ENCODE measurements around the gene SPACDR. TPM values are rescaled to one million over a fixed set of nuclear protein-coding genes. Genes with fewer than 3 reads are reported as not detected.

SPACDR gene, protein sequence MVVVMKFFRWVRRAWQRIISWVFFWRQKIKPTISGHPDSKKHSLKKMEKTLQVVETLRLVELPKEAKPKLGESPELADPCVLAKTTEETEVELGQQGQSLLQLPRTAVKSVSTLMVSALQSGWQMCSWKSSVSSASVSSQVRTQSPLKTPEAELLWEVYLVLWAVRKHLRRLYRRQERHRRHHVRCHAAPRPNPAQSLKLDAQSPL
- total RNA-seq (ENCODE audit: low replicate concordance), result 1.4 and 2.8 TPM in 2 replicates
- long read RNA-seq, result 0 reads

DNA sequence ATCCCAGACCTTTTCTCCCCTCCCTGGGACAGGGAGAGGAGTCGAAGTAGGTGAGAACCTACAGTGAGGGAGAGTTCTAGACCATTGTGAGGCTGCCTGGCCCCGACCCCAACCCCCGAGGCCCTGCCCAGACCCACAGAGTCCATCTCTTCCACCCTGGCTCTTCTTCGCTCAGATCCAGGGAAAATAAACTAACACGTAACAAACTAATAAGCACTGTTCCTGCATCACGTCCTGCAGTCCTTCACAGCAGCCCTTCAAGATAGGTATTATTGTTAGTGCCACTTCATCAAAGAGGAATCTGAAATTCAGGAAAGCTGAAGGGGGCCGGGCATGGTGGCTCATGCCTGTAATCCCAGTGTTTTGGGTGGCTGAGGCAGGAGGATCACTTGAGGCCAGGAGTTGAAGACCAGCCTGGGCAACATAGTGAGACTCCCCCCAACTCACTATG is at the start of gene SPACDR:
TSS of gene SPACDR (minus strand) at position 51 of the 451 bp plus-strand sequence. CDS start 235 bp downstream, outside the sequence.
- TF ChIP-seq, protein P1, sequence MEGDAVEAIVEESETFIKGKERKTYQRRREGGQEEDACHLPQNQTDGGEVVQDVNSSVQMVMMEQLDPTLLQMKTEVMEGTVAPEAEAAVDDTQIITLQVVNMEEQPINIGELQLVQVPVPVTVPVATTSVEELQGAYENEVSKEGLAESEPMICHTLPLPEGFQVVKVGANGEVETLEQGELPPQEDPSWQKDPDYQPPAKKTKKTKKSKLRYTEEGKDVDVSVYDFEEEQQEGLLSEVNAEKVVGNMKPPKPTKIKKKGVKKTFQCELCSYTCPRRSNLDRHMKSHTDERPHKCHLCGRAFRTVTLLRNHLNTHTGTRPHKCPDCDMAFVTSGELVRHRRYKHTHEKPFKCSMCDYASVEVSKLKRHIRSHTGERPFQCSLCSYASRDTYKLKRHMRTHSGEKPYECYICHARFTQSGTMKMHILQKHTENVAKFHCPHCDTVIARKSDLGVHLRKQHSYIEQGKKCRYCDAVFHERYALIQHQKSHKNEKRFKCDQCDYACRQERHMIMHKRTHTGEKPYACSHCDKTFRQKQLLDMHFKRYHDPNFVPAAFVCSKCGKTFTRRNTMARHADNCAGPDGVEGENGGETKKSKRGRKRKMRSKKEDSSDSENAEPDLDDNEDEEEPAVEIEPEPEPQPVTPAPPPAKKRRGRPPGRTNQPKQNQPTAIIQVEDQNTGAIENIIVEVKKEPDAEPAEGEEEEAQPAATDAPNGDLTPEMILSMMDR (conservative IDR thresholded peaks at IDR 0.05), result no peak
- no peaks in the 10 kb centered on the region for H3K27me3 Mint-ChIP-seq
- H3K4me1 Mint-ChIP-seq (ENCODE audit: unreplicated experiment), result no peaks in the 10 kb centered on the region
- DNase-seq (ENCODE audit: extremely low spot score, unreplicated experiment), result no peak
- no peaks in the 10 kb centered on the region for H3K9me3 Mint-ChIP-seq
- H3K4me3 Mint-ChIP-seq, result no peak within 1 kb of the TSS
- H3K36me3 Mint-ChIP-seq, result peaks cover 4% of the 10 kb centered on the region
- H3K27ac Mint-ChIP-seq, result no peak within 1 kb of the TSS

DNA sequence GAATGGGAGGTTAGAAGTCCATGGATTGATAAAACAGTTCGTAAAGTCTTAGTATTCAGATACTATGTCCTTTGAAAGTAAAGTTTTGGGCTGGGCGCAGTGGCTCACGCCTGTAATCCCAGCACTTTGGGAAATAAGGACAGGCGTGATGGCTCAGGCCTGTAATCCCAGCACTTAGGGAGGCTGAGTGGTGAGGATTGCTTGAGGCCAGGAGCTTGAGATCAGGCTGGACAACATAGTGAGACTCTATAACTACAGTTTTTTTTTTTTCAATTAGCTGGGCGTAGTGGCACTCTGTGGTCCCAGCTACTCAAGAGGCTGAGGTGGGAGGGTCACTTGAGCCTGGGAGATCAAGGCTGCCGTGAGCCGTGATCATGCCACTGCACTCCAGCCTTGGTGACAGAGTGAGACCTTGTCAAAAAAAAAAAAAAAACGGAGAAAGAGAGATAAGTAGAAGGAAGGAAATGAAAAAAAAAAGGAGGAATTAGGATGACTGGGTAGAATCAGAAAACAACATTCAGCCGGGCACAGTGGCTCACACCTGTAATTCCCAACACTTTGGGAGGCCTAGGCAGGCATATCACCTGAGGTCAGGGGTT is 49.3 kb upstream of the SPACDR start:
- Mint-ChIP-seq H3K36me3 (no peaks in the 10 kb centered on the region), H3K4me3 (no peak overlapping the region), H3K9me3 (no peaks in the 10 kb centered on the region), H3K27ac (no peak overlapping the region), H3K4me1 (ENCODE audit: unreplicated experiment) (peaks cover 12% of the 10 kb centered on the region), H3K27me3 (no peaks in the 10 kb centered on the region)
- no peak for DNase-seq (ENCODE audit: extremely low spot score, unreplicated experiment)
- TF ChIP-seq, protein P1 (conservative IDR thresholded peaks at IDR 0.05), result no peak

DNA sequence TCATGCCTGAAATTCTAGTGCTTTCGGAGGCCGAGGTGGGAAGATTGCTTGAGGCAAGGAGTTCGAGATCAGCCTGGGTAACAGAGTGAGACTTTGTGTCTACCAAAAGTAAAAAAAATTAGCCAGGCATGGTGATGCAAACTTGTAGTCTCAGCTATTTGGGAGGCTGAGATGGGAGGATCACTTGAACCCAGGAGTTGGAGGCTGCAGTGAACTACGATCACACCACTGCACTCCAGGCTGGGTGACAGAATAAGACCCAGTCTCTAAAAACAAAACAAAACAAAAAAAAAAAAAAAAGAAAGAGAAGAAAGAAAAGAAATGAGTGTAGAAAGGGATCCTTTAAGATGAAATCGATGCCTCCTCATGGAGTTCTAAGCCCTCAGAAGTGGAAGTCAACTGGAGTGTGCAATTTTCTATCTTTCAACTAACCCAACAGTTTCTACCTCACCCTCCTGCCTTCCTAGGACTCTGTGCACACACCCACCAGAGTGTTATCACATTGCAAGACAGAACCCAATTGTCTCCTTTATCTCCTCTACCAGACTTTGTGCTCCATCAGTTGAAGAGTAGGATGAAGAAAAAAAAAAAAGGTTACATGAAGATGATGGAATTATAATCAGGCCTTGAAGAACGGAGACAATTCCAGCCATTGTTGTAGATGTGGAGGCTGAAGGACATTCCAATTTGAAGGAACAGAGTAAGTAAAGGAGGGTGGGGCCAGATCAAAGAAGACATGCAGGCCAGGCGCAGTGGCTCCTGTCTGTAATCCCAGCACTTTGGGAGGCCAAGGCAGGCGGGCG is 46.6 kb upstream of the SPACDR start:
- Mint-ChIP-seq H3K27ac (no peak overlapping the region), H3K36me3 (no peaks in the 10 kb centered on the region), H3K9me3 (no peaks in the 10 kb centered on the region), H3K27me3 (no peaks in the 10 kb centered on the region), H3K4me1 (ENCODE audit: unreplicated experiment) (peaks cover 8% of the 10 kb centered on the region), H3K4me3 (no peak overlapping the region)
- TF ChIP-seq, protein P1 (conservative IDR thresholded peaks at IDR 0.05), result no peak
- no peak for DNase-seq (ENCODE audit: extremely low spot score, unreplicated experiment)

DNA sequence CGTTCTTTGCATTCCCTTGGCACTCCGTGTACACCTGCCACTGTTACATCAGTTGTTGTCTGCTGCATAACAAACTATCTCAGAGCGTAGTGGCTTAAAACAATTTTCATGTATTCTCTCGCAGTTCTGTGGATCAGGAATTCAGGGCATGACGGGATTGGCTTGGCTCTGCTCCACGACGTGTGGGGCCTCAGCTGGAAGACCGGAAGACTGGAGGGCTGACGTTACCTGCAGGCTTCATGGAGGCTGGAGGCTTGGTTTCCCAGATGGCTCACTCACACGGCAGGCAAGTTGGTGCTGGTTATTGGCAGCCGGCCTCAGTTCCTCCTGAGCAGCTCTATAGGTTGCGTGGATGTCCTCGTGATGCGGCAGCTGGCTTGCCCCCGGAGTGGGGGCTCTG is 45.2 kb upstream of the SPACDR start:
- no peaks in the 10 kb centered on the region for H3K27me3 Mint-ChIP-seq
- H3K27ac Mint-ChIP-seq, result no peak overlapping the region
- DNase-seq (ENCODE audit: extremely low spot score, unreplicated experiment), result no peak
- TF ChIP-seq, protein P1 (conservative IDR thresholded peaks at IDR 0.05), result no peak
- H3K36me3 Mint-ChIP-seq, result no peaks in the 10 kb centered on the region
- no peaks in the 10 kb centered on the region for H3K4me1 Mint-ChIP-seq (ENCODE audit: unreplicated experiment)
- H3K9me3 Mint-ChIP-seq, result no peaks in the 10 kb centered on the region
- no peak overlapping the region for H3K4me3 Mint-ChIP-seq

DNA sequence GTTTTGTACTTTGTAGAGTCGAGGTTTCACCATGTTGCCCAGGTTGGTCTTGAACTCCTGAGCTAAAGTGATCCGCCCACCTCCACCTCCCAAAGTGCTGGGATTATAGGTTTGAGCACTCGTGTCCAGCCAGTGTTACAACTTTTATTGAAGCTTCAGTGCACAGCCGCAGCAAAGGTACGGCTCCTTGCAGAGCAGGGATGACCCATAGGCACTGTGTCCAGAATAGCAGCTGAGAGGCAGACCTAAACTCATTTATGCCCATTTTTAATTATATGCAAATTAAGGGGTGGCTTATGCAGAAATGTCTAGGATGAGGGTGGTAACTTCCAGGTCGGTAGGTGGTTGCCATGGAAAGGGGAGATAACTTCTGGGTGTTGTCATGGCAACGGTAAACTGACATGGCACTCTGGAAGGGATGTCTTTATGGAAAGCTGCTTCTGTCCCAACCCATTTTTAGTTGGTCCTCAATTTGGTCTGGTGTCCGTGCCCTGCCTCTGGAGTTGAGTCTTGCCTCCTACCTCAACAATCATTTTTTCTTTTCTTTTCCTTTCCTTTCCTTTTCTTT is 42.4 kb upstream of the SPACDR start:
- Mint-ChIP-seq H3K36me3 (no peaks in the 10 kb centered on the region), H3K27ac (no peak overlapping the region), H3K4me1 (ENCODE audit: unreplicated experiment) (peaks cover 5% of the 10 kb centered on the region), H3K27me3 (no peaks in the 10 kb centered on the region), H3K4me3 (no peak overlapping the region), H3K9me3 (no peaks in the 10 kb centered on the region)
- TF ChIP-seq, protein P1 (conservative IDR thresholded peaks at IDR 0.05), result no peak
- DNase-seq (ENCODE audit: extremely low spot score, unreplicated experiment), result no peak

Data from type B pancreatic cell (in vitro differentiated cells).